Astrocyte (in vitro differentiated cells and primary cell): Measurements from ENCODE around the gene ZNF346. TPM values are rescaled to one million over a fixed set of nuclear protein-coding genes. Genes with fewer than 3 reads are reported as not detected.
A peak's percentile ranks its signal among the peaks of the same experiment; 100 is the strongest.

Source experiments
- DNase-seq: peaks from one replicate; pipeline ENCODE4 v3.0.0-alpha.2; 2010; ENCODE audit warnings: low read depth
- FAIRE-seq: peaks from 2 replicates; lab custom pipeline; 2011; peaks lifted over from hg19 to GRCh38; lab: Jason Lieb, UNC
- H2AFZ ChIP-seq: 2 replicates; pipeline ENCODE4 v1.6.0; 2012; ENCODE audit warnings: low read depth, low read length, inconsistent platforms
- H3K27ac ChIP-seq: 2 replicates; pipeline ENCODE4 v1.5.1; 2011; ENCODE audit warnings: low read depth, low read length, inconsistent platforms
- H3K27me3 ChIP-seq: 2 replicates; pipeline ENCODE4 v1.6.0; 2011; ENCODE audit warnings: low read length, inconsistent platforms; ENCODE audit not compliant: insufficient read depth
- H3K36me3 ChIP-seq: 2 replicates; pipeline ENCODE4 v1.5.1; 2011; ENCODE audit warnings: low read length, inconsistent platforms; ENCODE audit not compliant: insufficient read depth
- H3K4me1 ChIP-seq: 2 replicates; pipeline ENCODE4 v1.5.1; 2011; ENCODE audit warnings: low read length, inconsistent platforms; ENCODE audit not compliant: insufficient read depth
- H3K4me2 ChIP-seq: 2 replicates; pipeline ENCODE4 v1.6.0; 2012; ENCODE audit warnings: low read length, inconsistent platforms
- H3K4me3 ChIP-seq: 2 replicates; pipeline ENCODE4 v1.5.1; 2011; ENCODE audit warnings: low read depth, mild to moderate bottlenecking, low read length, inconsistent platforms; ENCODE audit not compliant: insufficient read depth
- H3K79me2 ChIP-seq: 2 replicates; pipeline ENCODE4 v1.6.0; 2012; ENCODE audit warnings: mild to moderate bottlenecking, low read length, inconsistent platforms; ENCODE audit not compliant: insufficient read depth
- H3K9ac ChIP-seq: 2 replicates; pipeline ENCODE4 v1.6.0; 2012; ENCODE audit warnings: mild to moderate bottlenecking, low read length, inconsistent platforms
- H3K9me3 ChIP-seq: 2 replicates; pipeline ENCODE4 v1.5.1; 2012; ENCODE audit warnings: low read depth, mild to moderate bottlenecking, low read length, inconsistent platforms; ENCODE audit not compliant: insufficient read depth
- H4K20me1 ChIP-seq: 2 replicates; pipeline ENCODE4 v1.6.0; 2012; ENCODE audit warnings: low read length, inconsistent platforms; ENCODE audit not compliant: insufficient read depth
- H3K27ac Mint-ChIP-seq: one replicate; pipeline ENCODE4 v1.8.0; 2021; ENCODE audit warnings: mild to moderate bottlenecking, mixed read lengths; ENCODE audit not compliant: unreplicated experiment
- H3K27me3 Mint-ChIP-seq: one replicate; pipeline ENCODE4 v1.8.0; 2021; ENCODE audit warnings: low read depth, mixed read lengths; ENCODE audit not compliant: unreplicated experiment
- H3K36me3 Mint-ChIP-seq: one replicate; pipeline ENCODE4 v1.8.0; 2021; ENCODE audit warnings: low read depth, mixed read lengths; ENCODE audit not compliant: unreplicated experiment
- H3K4me1 Mint-ChIP-seq: one replicate; pipeline ENCODE4 v1.8.0; 2021; ENCODE audit warnings: low read depth, mixed read lengths; ENCODE audit not compliant: unreplicated experiment
- H3K4me3 Mint-ChIP-seq: one replicate; pipeline ENCODE4 v1.8.0; 2021; ENCODE audit warnings: mild to moderate bottlenecking, moderate library complexity, mixed read lengths; ENCODE audit not compliant: unreplicated experiment
- H3K9me3 Mint-ChIP-seq: one replicate; pipeline ENCODE4 v1.8.0; 2021; ENCODE audit warnings: mild to moderate bottlenecking, mixed read lengths; ENCODE audit not compliant: unreplicated experiment
- EZH2 ChIP-seq: IDR thresholded peaks from 2 replicates; pipeline ENCODE4 v1.6.1; 2012; ENCODE audit warnings: mild to moderate bottlenecking, low read length, inconsistent platforms; ENCODE audit not compliant: insufficient read depth
- total RNA-seq: library from RNA; stranded (reverse); gene quantifications from 2 replicates; pipeline ENCODE4 v1.2.1, GENCODE V29; 2021
- TF ChIP-seq, protein P1 (sequence below): IDR thresholded peaks from 2 replicates; pipeline ENCODE4 v1.5.1; 2011; ENCODE audit warnings: low read depth, mild to moderate bottlenecking, inconsistent platforms, low read length, moderate library complexity; ENCODE audit not compliant: insufficient read depth

The ZNF346 gene
- total RNA-seq, 1 donor from 2014 or later: 13.8 TPM

DNA sequence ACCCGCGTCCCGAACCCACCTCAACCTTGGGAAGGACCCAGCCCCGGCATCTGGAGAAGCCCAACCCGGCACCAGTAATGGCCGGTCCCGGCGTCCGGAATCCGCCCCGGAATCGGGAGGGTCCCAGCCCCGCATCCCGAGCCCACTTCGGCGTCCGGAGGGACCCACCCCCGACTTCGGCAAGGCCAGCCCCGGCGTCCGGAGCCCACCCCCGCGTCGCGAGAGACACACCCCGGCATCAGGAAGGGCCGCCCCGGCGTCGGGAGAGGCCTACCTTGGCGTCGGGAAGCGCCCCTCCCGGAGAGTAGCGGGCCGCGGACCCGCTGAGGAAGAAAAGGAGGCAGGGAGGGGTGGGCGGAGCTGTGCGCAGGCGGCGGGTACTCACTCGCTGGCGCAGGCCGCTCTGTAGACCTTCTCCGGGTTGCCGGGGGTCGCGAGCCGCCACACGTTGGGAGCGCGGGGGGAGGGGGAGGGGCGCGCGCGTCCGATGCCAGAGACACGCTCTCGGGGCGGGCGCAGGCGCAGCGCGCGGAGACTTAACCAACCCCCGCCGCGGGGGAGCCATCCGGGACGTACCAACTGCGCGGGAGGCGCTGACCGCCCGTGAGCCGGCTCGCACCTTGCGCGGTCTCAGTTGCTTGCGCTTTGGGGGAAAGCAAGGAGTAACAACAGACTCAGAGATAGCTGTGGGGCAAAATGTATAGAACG lies 16.1 kb upstream of the ZNF346 start, which contains the start of gene UIMC1:
UIMC1 (minus strand) TSS at position 515 of the 708 bp plus-strand sequence. CDS start 24,164 bp downstream, outside the sequence.
- no peak for TF ChIP-seq EZH2
- TF ChIP-seq, protein P1, sequence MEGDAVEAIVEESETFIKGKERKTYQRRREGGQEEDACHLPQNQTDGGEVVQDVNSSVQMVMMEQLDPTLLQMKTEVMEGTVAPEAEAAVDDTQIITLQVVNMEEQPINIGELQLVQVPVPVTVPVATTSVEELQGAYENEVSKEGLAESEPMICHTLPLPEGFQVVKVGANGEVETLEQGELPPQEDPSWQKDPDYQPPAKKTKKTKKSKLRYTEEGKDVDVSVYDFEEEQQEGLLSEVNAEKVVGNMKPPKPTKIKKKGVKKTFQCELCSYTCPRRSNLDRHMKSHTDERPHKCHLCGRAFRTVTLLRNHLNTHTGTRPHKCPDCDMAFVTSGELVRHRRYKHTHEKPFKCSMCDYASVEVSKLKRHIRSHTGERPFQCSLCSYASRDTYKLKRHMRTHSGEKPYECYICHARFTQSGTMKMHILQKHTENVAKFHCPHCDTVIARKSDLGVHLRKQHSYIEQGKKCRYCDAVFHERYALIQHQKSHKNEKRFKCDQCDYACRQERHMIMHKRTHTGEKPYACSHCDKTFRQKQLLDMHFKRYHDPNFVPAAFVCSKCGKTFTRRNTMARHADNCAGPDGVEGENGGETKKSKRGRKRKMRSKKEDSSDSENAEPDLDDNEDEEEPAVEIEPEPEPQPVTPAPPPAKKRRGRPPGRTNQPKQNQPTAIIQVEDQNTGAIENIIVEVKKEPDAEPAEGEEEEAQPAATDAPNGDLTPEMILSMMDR: no peak
- Histone ChIP-seq H2AFZ (peak within 1 kb of the TSS; percentile 81), H3K79me2 (peaks cover 51% of the 10 kb centered on the region), H3K4me1 (peaks cover 7% of the 10 kb centered on the region), H3K4me2 (peak within 1 kb of the TSS; percentile 83), H4K20me1 (peaks cover 37% of the 10 kb centered on the region), H3K27me3 (no peaks in the 10 kb centered on the region), H3K9me3 (no peaks in the 10 kb centered on the region), H3K9ac (peak within 1 kb of the TSS; percentile 95), H3K27ac (peak within 1 kb of the TSS; percentile 88), H3K4me3 (peak within 1 kb of the TSS; percentile 77), H3K36me3 (no peaks in the 10 kb centered on the region)
- Mint-ChIP-seq H3K4me1 (peaks cover 9% of the 10 kb centered on the region), H3K27ac (peak within 1 kb of the TSS; percentile 94), H3K9me3 (peaks cover 2% of the 10 kb centered on the region), H3K36me3 (no peaks in the 10 kb centered on the region), H3K4me3 (peak within 1 kb of the TSS; percentile 83), H3K27me3 (no peaks in the 10 kb centered on the region)
- DNase-seq (peak; percentile 83), FAIRE-seq (no peak)

DNA sequence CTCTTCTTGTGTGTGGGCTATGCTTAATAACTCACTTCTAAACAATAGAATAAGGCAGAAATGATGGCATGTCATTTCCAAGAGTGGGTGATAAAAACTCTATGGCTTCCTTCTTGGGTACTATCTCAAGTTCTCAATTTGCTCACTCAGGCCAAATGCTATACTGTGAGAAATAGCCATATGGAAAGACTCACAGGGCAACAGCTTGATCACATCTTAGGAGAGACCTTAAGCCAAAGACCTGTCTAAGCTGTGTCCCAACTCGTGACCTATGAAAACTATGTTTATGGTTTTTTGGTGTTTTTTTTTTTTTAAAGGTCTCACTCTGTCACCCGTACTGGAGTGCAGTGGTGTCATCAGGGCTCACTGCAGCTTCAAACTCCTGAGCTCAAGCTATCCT lies 13.8 kb upstream of the ZNF346 start:
- Mint-ChIP-seq H3K27ac (no peak overlapping the region), H3K36me3 (no peaks in the 10 kb centered on the region), H3K9me3 (peaks cover 2% of the 10 kb centered on the region), H3K4me3 (no peak overlapping the region), H3K4me1 (peaks cover 6% of the 10 kb centered on the region), H3K27me3 (peaks cover under 1% of the 10 kb centered on the region)
- H3K27ac ChIP-seq: no peak overlapping the region
- peaks cover 7% of the 10 kb centered on the region for H3K4me1 ChIP-seq
- H3K9ac ChIP-seq: no peak overlapping the region
- no peaks in the 10 kb centered on the region for H3K27me3 ChIP-seq
- peaks cover 28% of the 10 kb centered on the region for H3K79me2 ChIP-seq
- DNase-seq: no peak
- no peak overlapping the region for H3K4me2 ChIP-seq
- peaks cover 27% of the 10 kb centered on the region for H4K20me1 ChIP-seq
- no peaks in the 10 kb centered on the region for H3K9me3 ChIP-seq
- no peak overlapping the region for H2AFZ ChIP-seq
- FAIRE-seq: no peak
- H3K36me3 ChIP-seq: no peaks in the 10 kb centered on the region
- TF ChIP-seq EZH2: no peak
- TF ChIP-seq, protein P1: no peak
- H3K4me3 ChIP-seq: no peak overlapping the region

DNA sequence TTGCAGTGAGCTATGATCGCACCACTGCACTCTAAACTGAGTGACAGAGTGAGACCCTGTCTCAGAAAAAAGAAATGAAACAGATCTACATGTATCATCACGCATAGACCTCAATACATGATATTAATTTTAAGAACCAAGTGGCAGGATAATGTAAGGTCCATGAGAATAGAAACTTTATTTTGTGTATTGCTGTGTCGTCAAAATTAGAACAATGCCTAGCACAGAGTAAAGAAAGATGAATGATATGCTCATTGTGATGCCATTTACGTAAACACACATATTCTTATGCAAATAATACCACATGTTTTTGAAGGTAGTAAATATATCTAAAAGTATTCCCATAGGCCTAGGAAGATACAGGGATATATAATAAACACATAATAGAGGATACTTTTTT lies 12.3 kb upstream of the ZNF346 start:
- Histone ChIP-seq H3K27me3 (no peaks in the 10 kb centered on the region), H3K79me2 (peaks cover 13% of the 10 kb centered on the region), H3K4me3 (no peak overlapping the region), H4K20me1 (peaks cover 13% of the 10 kb centered on the region), H3K9me3 (no peaks in the 10 kb centered on the region), H3K27ac (no peak overlapping the region), H3K9ac (no peak overlapping the region), H3K4me1 (peaks cover 4% of the 10 kb centered on the region), H2AFZ (no peak overlapping the region), H3K4me2 (no peak overlapping the region), H3K36me3 (no peaks in the 10 kb centered on the region)
- DNase-seq (no peak), FAIRE-seq (no peak)
- Mint-ChIP-seq H3K9me3 (peaks cover 2% of the 10 kb centered on the region), H3K4me3 (no peak overlapping the region), H3K4me1 (no peaks in the 10 kb centered on the region), H3K27me3 (peaks cover 1% of the 10 kb centered on the region), H3K36me3 (no peaks in the 10 kb centered on the region), H3K27ac (no peak overlapping the region)
- TF ChIP-seq EZH2: no peak
- TF ChIP-seq, protein P1: no peak
